GM19452 (cell line): ENCODE data around the gene CNRIP1.

Experiments used
- ATAC-seq: cut with Tn5 transposase; IDR thresholded peaks from one replicate; pipeline ENCODE4 v1.9.1; 2021; ENCODE audit not compliant: unreplicated experiment

The CNRIP1 gene

GRCh38 chr2:68293024-68293423 is 26.7 kb downstream of the CNRIP1 start:
- no peak for ATAC-seq

GRCh38 chr2:68292108-68292710 is 27.5 kb downstream of the CNRIP1 start:
- no peak for ATAC-seq

- ATAC-seq, result no peak
Observed at GRCh38 chr2:68291314-68291713, 28.4 kb downstream of the CNRIP1 start.

- ATAC-seq, result no peak
Observed at GRCh38 chr2:68290901-68291300, 28.8 kb downstream of the CNRIP1 start.

GRCh38 chr2:68287580-68288441 is 31.9 kb downstream of the CNRIP1 start:
- no peak for ATAC-seq

- ATAC-seq, result no peak
Observed at GRCh38 chr2:68284896-68285295, 34.9 kb downstream of the CNRIP1 start.

- no peak for ATAC-seq
Observed at GRCh38 chr2:68283419-68283812, 36.3 kb downstream of the CNRIP1 start.

GRCh38 chr2:68282811-68283418 is 36.8 kb downstream of the CNRIP1 start:
- no peak for ATAC-seq

- ATAC-seq, result no peak
Observed at GRCh38 chr2:68280796-68281195, 39.0 kb downstream of the CNRIP1 start.

- no peak for ATAC-seq
Observed at GRCh38 chr2:68280348-68280747, 39.4 kb downstream of the CNRIP1 start.

- ATAC-seq, result no peak
Observed at GRCh38 chr2:68279691-68280090, 40.1 kb downstream of the CNRIP1 start.

- no peak for ATAC-seq
Observed at GRCh38 chr2:68278169-68278568, 41.6 kb downstream of the CNRIP1 start.

- no peak for ATAC-seq
Observed at GRCh38 chr2:68274022-68274421, 45.7 kb downstream of the CNRIP1 start.

GRCh38 chr2:68272246-68272994 is 47.3 kb downstream of the CNRIP1 start:
- ATAC-seq, result no peak

- no peak for ATAC-seq
Observed at GRCh38 chr2:68266655-68267054, 53.1 kb downstream of the CNRIP1 start.

- ATAC-seq, result no peak
Observed at GRCh38 chr2:68263632-68264031, 56.1 kb downstream of the CNRIP1 start.

GRCh38 chr2:68258851-68259250 is 60.9 kb downstream of the CNRIP1 start:
- no peak for ATAC-seq

- ATAC-seq, result no peak
Observed at GRCh38 chr2:68256093-68256450, 63.7 kb downstream of the CNRIP1 start.

- no peak for ATAC-seq
Observed at GRCh38 chr2:68253219-68254068, 66.3 kb downstream of the CNRIP1 start.

GRCh38 chr2:68252400-68253218 is 67.1 kb downstream of the CNRIP1 start, which contains the start of gene PPP3R1:
PPP3R1 (minus strand) TSS chr2:68252532; CDS start chr2:68252127, 405 bp downstream.
- peak; percentile 81 for ATAC-seq
